Measurements from ENCODE around the gene TCEA3. TPM values are rescaled to one million over a fixed set of nuclear protein-coding genes. Genes with fewer than 3 reads are reported as not detected.

Gene TCEA3
- 0.95 and 1.0 TPM in 2 replicates for total RNA-seq (2014; rRNA removed; shearing (Covaris generic))

GRCh38 chr1:23424293-23425192 is at the start of gene TCEA3:
Gene TCEA3, minus strand, starts transcription at chr1:23424748. Its CDS starts 115 bp downstream, at chr1:23424633.
- in situ Hi-C loops (cut with HindIII; ENCODE audit: low sequenced_read_pairs), result no loop called here
- DNase-seq (ENCODE audit: low spot score), result no peak

- DNase-seq (ENCODE audit: low spot score), result no peak
- in situ Hi-C loops (cut with HindIII; ENCODE audit: low sequenced_read_pairs), result no loop called here
These were observed 48.7 kb upstream of the TCEA3 start for GRCh38 chr1:23473037-23473800.

GRCh38 chr1:23472351-23473036 is 47.9 kb upstream of the TCEA3 start:
- no peak for DNase-seq (ENCODE audit: low spot score)
- in situ Hi-C loops (cut with HindIII; ENCODE audit: low sequenced_read_pairs), result no loop called here

DNA sequence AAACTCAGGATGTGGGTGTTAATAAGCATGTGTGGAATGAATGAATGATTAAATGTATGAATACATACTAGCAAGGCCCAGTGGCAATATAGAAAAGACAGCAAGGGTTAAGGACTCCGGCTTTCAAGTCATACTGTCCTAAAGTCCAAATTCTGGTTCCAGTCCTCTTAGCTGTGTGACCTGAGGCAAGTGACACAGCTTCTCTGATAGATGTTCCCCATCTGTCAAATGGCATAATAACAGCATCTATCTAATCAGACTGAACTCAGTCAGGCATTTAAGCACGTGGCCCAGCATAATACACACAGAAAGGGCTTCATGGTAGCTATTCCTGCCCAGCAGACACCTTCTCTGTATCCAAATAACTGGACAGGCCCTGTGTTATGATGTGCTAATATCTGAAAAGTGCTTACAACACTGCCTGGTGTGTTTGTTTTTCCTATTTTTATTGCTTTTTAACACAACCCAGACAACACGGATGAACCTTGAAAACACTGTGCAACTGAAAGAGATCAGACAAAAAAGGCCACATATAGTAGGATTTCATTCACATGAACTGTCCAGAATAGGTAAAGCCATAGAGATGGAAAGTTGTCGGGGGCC is 47.0 kb upstream of the TCEA3 start:
- in situ Hi-C loops (cut with HindIII; ENCODE audit: low sequenced_read_pairs), result no loop called here
- no peak for DNase-seq (ENCODE audit: low spot score)

- in situ Hi-C loops (cut with HindIII; ENCODE audit: low sequenced_read_pairs), result no loop called here
- no peak for DNase-seq (ENCODE audit: low spot score)
These were observed 45.9 kb upstream of the TCEA3 start for GRCh38 chr1:23470282-23471070.

DNA sequence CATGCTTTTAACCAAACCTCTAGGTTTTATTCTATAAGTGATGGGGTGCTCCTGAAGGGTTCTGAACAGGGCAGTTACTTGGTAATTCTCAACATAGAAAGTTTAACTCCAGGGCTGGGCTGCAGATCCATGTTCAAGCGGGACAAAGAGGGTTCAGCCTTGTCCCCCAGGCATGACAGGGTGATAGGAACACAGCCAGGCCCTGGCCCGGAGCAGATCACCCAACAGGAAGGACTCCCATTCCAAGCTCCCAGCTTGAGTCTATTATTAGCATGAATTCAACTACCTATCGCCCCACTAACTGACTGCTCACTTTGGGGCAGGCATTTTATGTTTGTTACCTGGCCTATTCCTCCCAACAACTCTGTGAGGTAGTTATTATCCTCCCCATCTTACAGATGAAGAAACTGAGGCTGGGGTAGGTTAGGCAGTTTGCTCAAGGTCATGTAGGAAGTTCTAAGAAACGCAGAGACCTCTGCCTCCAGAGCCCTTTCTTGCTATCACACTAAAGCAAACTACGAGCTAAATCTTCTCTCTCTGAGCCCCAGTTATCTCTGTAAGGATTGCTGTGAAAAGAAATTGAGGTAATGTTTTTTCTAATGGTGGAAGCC is 44.9 kb upstream of the TCEA3 start:
- in situ Hi-C loops (cut with HindIII; ENCODE audit: low sequenced_read_pairs), result no loop called here
- DNase-seq (ENCODE audit: low spot score), result no peak

DNA sequence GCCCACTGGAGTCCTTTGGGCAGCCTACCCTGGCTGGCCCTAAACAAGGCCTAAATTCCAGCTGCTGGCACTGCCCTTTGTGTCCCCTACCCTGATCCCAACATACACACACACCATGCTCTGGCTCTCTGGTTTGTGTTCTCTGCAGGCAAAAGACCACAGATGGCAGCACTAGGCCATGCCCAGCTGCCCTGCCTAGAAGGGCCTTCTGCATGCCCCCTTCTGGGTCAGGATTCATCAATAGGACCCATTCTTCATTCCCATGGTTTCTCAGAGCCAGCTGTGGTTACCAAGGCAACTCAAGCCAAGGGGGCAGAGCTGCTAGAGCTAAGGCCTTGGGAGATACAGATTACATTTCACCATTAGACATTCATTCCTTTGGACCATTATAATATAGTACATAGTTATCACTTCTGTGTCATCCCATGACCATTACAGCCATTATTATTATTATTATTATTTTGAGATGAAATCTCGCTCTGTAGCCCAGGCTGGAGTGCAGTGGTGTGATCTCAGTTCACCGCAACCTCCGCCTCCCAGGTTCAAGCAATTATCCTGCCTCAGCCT is 42.0 kb upstream of the TCEA3 start:
- DNase-seq (ENCODE audit: low spot score), result no peak
- in situ Hi-C loops (cut with HindIII; ENCODE audit: low sequenced_read_pairs), result no loop called here

DNA sequence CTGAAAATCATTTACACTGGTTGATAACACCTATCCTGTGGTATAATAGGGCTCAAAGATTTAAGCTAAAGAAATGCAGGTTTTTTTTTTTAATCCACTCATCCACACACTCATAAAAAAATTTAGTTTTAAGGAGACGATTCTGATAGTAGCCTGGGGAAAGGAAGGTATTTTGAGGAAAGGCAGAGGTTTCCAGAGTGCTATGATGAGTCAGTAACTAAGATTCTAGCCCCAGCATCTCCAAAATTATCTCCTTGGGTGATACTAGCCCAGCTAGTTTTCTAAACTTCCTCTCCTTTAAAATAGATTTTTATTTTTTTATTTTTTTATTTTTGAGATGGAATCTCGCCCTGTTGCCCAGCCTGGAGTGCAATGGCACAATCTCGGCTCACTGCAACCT is 38.7 kb upstream of the TCEA3 start:
- in situ Hi-C loops (cut with HindIII; ENCODE audit: low sequenced_read_pairs), result no loop called here

GRCh38 chr1:23462766-23463165 is 38.2 kb upstream of the TCEA3 start:
- in situ Hi-C loops (cut with HindIII; ENCODE audit: low sequenced_read_pairs), result no loop called here
- no peak for DNase-seq (ENCODE audit: low spot score)

More for the DNA sequence above, 38.7 kb upstream of the TCEA3 start:
- DNase-seq (ENCODE audit: low spot score), result no peak

GRCh38 chr1:23461050-23461449 is 36.5 kb upstream of the TCEA3 start:
- DNase-seq (ENCODE audit: low spot score), result no peak
- in situ Hi-C loops (cut with HindIII; ENCODE audit: low sequenced_read_pairs), result no loop called here

- in situ Hi-C loops (cut with HindIII; ENCODE audit: low sequenced_read_pairs), result no loop called here
These were observed 36.0 kb upstream of the TCEA3 start for GRCh38 chr1:23460519-23460918.

DNA sequence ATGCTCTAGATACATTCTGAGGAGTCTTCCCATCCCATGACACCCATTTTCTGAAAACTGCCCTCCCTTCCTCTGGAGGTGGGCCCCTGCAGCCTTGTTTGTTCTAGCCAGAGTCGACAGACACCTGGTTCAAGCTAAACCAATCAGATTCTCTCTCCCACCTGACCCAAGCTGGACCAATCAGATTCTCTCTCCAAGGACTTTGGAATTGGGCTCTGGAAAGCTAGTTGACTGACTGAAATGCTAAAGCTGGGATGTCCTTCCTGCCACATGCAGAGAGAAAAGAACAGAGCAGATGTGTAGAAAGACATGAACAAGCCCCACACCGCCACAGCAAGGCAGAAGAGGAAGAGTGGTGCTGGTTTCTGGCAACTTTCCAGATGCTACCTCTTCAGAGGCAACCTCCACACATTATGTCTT is 34.8 kb upstream of the TCEA3 start:
- in situ Hi-C loops (cut with HindIII; ENCODE audit: low sequenced_read_pairs), result no loop called here

More at GRCh38 chr1:23460519-23460918, 36.0 kb upstream of the TCEA3 start:
- DNase-seq (ENCODE audit: low spot score), result no peak

GRCh38 chr1:23456226-23456625 is 31.7 kb upstream of the TCEA3 start:
- in situ Hi-C loops (cut with HindIII; ENCODE audit: low sequenced_read_pairs), result no loop called here

More for the DNA sequence above, 34.8 kb upstream of the TCEA3 start:
- DNase-seq (ENCODE audit: low spot score), result no peak

DNA sequence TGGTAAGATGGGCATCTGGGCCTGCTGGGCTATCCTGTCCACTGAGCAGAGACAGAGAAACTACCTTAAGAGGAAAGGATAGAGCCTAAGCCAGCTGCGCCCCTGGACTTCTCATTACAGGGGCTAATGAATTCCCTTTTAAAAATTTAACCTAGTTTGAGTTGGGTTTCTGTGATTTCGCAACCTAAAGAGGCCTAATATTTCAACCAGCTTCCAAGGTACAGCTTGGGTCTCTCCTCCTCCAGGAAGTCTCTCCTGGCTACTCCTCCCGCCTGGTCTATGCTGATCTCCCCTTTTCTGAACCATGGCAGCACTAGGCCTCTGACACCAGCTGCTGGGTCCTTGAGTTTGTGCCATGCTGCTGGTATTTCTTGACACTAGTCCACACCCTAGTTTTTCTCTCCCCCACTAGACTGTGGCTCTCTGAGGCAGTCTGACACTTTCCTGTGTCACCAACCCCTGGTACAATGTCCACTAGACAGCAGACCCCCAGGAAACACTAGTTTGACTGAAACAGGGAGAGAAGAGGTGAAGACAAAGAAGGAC is 29.0 kb upstream of the TCEA3 start:
- no peak for DNase-seq (ENCODE audit: low spot score)
- in situ Hi-C loops (cut with HindIII; ENCODE audit: low sequenced_read_pairs), result no loop called here

More at GRCh38 chr1:23456226-23456625, 31.7 kb upstream of the TCEA3 start:
- DNase-seq (ENCODE audit: low spot score), result no peak

GRCh38 chr1:23452011-23452411 is 27.5 kb upstream of the TCEA3 start:
- in situ Hi-C loops (cut with HindIII; ENCODE audit: low sequenced_read_pairs), result no loop called here
- DNase-seq (ENCODE audit: low spot score), result no peak

DNA sequence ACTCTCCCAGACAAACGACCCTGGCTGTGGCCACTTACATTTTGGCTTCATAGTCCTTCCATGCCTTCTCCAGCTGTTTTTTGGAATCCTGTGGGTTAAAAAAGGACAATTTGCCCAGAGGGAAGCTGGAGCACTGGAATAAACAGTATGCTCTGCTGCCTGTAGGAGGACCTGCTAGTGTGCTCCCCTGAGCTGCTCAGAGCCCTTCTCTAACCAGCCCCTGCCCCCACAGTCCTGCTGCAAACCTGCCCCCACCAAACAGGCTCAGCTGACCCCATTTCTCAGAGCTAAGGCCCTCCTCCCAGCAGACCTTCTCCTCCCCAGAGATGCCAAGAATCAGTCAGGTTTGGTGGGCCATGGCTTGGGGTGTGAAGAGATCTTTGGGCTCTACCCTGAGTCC is 26.9 kb upstream of the TCEA3 start:
- DNase-seq (ENCODE audit: low spot score), result no peak
- in situ Hi-C loops (cut with HindIII; ENCODE audit: low sequenced_read_pairs), result no loop called here

DNA sequence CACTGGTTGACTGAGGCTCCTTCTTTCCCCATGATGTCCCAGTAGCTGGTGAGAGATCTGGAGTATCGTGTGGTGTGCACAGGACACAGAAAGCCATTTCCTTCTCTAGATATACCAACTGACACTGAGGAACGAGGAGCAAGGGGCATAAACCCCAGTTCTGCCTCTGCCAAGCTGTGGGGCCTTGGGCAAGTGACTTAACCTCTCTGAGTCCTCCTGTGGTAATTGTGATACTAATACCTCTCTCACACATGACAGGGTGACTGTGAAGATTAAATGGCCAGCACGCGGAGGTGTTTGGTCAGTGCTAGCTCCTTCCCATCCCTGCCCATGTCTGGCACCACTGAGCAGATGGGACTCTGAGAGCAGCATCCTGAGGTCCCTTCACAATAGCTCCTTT is 26.3 kb upstream of the TCEA3 start:
- DNase-seq (ENCODE audit: low spot score), result no peak
- in situ Hi-C loops (cut with HindIII; ENCODE audit: low sequenced_read_pairs), result no loop called here

Data from G401 (cell line).